Vagina (tissue), 2 donors: ENCODE data around the gene HTRA1. TPM values are rescaled to one million over a fixed set of nuclear protein-coding genes. Genes with fewer than 3 reads are reported as not detected.

Source experiments
- DNase-seq, 2 donors: peaks; one replicate each; pipeline ENCODE4 v3.0.0-alpha.2; 2017; ENCODE audit errors: extremely low spot score in 2 of 2
- H3K27ac ChIP-seq: fragments of 200-600 bp; sonication (generic); one replicate; pipeline ENCODE4 v1.5.1; 2019
- H3K27me3 ChIP-seq: fragments of 200-600 bp; sonication (generic); one replicate; pipeline ENCODE4 v1.5.1; 2019
- H3K36me3 ChIP-seq, 2 donors: fragments of 200-600 bp; sonication (generic); one replicate each; pipeline ENCODE4 v1.5.1; 2017 to 2019
- H3K4me1 ChIP-seq: fragments of 200-600 bp; sonication (generic); one replicate; pipeline ENCODE4 v1.5.1; 2019
- H3K4me3 ChIP-seq, 2 donors: fragments of 200-600 bp; sonication (generic); 1 replicate in 1 of 2; 2 replicates in 1 of 2; pipeline ENCODE4 v1.5.1; 2016 to 2019
- H3K9me3 ChIP-seq: fragments of 200-600 bp; sonication (generic); one replicate; pipeline ENCODE4 v1.5.1; 2019
- POLR2A ChIP-seq, 2 donors: fragments of 450-650 bp; IDR thresholded peaks; one replicate each; pipeline ENCODE4 v1.6.1; 2017; ENCODE audit warnings: antibody characterized with exemption in 2 of 2, mild to moderate bottlenecking in 2 of 2, moderate library complexity in 2 of 2
- POLR2AphosphoS5 ChIP-seq, 2 donors: sonication (generic); formaldehyde crosslinking; IDR thresholded peaks; one replicate each; pipeline ENCODE4 v1.9.0; 2017; ENCODE audit warnings: antibody characterized with exemption in 2 of 2, mild to moderate bottlenecking in 2 of 2, low read depth in 1 of 2; ENCODE audit not compliant: insufficient read depth in 1 of 2
- intact Hi-C: fragments of 100-400 bp; cut with DNase I; formaldehyde crosslinking; loops from one replicate; pipeline ENCODE4 v1.15.1; 2023
- total RNA-seq: library from RNA; depleted of rRNA; stranded (reverse); fragments of >200 nt; gene quantifications from one replicate; pipeline ENCODE4 v1.2.3, GENCODE V29; 2016
- TF ChIP-seq, protein P1 (sequence below), 3 experiments: fragments of 450-650 bp in 2 of 3; fragments of 200-600 bp in 1 of 3; sonication (generic) in 1 of 3; IDR thresholded peaks; one replicate each; pipeline ENCODE4 v1.5.1; 2017 to 2019; ENCODE audit warnings: antibody characterized with exemption in 3 of 3, mild to moderate bottlenecking in 2 of 3, moderate library complexity in 2 of 3

HTRA1 gene
- total RNA-seq, 1 donor from 2014 or later, result 116 TPM

DNA sequence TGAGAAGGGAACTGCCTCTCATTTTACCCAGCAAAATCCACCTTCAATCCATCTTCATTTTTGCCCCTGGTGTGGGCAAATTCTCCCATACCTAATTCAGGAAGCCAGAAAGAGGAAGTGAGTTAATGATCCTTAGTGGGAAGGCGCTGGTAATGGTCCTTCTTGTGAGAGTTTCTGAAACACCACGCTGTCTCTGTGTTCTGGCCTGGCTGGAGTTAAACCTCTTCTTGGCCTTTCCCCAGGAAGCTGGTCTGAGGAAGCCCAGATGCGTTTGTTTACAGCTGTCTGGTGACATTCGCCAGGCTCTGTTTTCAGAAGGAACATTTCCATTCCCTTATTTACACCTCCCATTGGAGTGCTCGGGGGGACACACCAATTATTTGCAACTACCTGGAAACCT is 24.3 kb downstream of the HTRA1 start:
- DNase-seq, result no peak
- intact Hi-C loops, result no loop called here
- peak overlapping the region; percentile 12 for H3K27ac ChIP-seq
- no peaks in the 10 kb centered on the region for H3K36me3 ChIP-seq
- H3K27me3 ChIP-seq, result no peaks in the 10 kb centered on the region
- H3K9me3 ChIP-seq, result no peaks in the 10 kb centered on the region
- TF ChIP-seq, protein P1, sequence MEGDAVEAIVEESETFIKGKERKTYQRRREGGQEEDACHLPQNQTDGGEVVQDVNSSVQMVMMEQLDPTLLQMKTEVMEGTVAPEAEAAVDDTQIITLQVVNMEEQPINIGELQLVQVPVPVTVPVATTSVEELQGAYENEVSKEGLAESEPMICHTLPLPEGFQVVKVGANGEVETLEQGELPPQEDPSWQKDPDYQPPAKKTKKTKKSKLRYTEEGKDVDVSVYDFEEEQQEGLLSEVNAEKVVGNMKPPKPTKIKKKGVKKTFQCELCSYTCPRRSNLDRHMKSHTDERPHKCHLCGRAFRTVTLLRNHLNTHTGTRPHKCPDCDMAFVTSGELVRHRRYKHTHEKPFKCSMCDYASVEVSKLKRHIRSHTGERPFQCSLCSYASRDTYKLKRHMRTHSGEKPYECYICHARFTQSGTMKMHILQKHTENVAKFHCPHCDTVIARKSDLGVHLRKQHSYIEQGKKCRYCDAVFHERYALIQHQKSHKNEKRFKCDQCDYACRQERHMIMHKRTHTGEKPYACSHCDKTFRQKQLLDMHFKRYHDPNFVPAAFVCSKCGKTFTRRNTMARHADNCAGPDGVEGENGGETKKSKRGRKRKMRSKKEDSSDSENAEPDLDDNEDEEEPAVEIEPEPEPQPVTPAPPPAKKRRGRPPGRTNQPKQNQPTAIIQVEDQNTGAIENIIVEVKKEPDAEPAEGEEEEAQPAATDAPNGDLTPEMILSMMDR (IDR thresholded peaks at IDR 0.05), result no peak
- TF ChIP-seq POLR2AphosphoS5 (IDR thresholded peaks at IDR 0.05; ENCODE audit: insufficient read depth in 1 of 2, low read depth in 1 of 2) (no peak), POLR2A (IDR thresholded peaks at IDR 0.05) (no peak)
- H3K4me3 ChIP-seq, result no peak overlapping the region
- peaks cover 37% of the 10 kb centered on the region for H3K4me1 ChIP-seq

GRCh38 chr10:122486406-122487080 is 25.2 kb downstream of the HTRA1 start:
- Histone ChIP-seq H3K4me3 (no peak overlapping the region), H3K9me3 (no peaks in the 10 kb centered on the region), H3K36me3 (no peaks in the 10 kb centered on the region), H3K27ac (peak overlapping the region; percentile 12), H3K4me1 (peaks cover 46% of the 10 kb centered on the region), H3K27me3 (no peaks in the 10 kb centered on the region)
- no peak for TF ChIP-seq POLR2AphosphoS5 (IDR thresholded peaks at IDR 0.05; ENCODE audit: insufficient read depth in 1 of 2, low read depth in 1 of 2)
- DNase-seq, result no peak
- intact Hi-C loops, result no loop called here

DNA sequence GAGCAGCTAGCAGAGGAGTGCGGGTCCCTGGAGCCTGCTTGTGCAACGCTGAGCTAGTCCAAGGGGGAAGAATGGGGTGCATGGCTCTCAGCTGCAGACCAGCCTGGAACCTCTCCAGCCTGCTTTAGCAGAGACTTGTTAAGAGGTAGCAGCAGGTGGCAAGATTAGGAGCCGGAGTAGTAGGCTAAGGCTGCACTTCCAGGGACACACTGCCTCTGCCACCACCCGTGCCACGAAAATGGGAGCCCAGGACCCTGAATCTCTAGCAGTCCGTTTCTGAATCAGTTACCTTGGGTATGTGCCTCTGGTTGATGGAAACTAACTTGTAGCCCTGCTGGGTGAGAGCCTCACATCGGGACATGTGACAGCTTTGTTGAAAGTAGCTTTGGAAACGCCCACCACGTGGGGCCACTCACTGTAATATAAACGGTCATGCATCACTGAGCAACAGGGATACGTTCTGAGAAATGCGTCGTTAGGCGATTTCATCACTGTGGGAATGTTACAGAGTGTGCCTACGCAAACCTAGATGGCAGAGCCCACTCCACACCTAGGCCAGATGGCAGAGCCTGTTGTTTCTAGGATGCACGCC is 25.9 kb downstream of the HTRA1 start:
- Histone ChIP-seq H3K36me3 (no peaks in the 10 kb centered on the region), H3K4me1 (peaks cover 53% of the 10 kb centered on the region), H3K27ac (peak overlapping the region; percentile 28), H3K27me3 (no peaks in the 10 kb centered on the region), H3K4me3 (no peak overlapping the region), H3K9me3 (no peaks in the 10 kb centered on the region)
- TF ChIP-seq, protein P1 (IDR thresholded peaks at IDR 0.05), result no peak
- TF ChIP-seq POLR2AphosphoS5 (IDR thresholded peaks at IDR 0.05; ENCODE audit: insufficient read depth in 1 of 2, low read depth in 1 of 2) (no peak), POLR2A (IDR thresholded peaks at IDR 0.05) (no peak)
- no peak for DNase-seq
- intact Hi-C loops, result no loop called here

- TF ChIP-seq POLR2AphosphoS5 (IDR thresholded peaks at IDR 0.05; ENCODE audit: insufficient read depth in 1 of 2, low read depth in 1 of 2) (no peak), POLR2A (IDR thresholded peaks at IDR 0.05) (no peak)
- TF ChIP-seq, protein P1 (IDR thresholded peaks at IDR 0.05), result no peak
- no peaks in the 10 kb centered on the region for H3K9me3 ChIP-seq
- H3K4me1 ChIP-seq, result peaks cover 66% of the 10 kb centered on the region
- H3K36me3 ChIP-seq, result no peaks in the 10 kb centered on the region
- no peak for DNase-seq
- H3K27ac ChIP-seq, result peak overlapping the region; percentile 81
- H3K4me3 ChIP-seq, result no peak overlapping the region
- no peaks in the 10 kb centered on the region for H3K27me3 ChIP-seq
- intact Hi-C loops, result loop anchor here (10.0 kb wide), 1 partner anchor 115 kb away; the partner anchor contains the start of gene PLEKHA1
Measured at GRCh38 chr10:122490268-122490667, 28.9 kb downstream of the HTRA1 start.

DNA sequence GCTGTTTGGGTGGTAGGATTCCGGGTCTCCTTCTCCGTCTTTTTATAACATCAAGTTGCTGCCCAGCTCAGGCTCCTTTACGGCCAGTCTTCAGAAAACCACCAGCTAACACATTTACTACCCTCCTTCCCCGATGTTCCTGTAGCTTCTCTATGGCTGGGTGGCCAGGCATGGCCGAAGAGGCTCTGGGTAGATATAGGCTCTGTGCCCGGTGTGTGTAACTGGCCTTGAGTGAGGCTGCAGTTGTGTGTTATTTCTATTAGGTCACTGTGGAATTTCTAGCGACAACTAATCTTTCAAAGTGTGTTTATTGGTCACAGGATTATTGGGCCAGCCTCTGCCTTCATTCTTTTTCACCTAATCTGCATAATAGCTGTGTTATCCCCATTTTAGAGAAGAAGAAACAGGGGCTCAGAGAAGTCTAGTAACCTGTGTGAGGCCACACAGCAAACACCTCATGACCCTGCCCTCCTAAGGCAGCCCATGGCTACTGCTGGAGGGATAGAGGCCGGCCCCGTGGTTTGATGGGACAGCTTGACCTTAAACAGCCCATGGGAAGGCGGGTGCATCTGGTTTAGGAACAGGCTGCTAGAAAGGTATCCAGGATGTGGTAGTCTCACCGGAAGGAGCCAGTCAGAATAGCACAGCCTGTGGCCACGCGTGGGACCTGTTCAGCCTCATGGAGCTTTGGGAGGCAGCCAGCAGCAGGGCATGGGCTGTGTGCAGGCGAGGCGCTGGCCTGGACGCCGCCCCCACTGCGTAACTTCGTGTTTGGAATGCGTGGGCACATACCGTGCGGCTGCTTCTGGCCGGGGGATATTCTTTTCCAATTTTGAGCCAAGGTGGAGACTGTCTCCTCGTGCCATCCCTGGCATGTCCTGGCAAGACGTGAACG is 29.7 kb downstream of the HTRA1 start:
- Histone ChIP-seq H3K9me3 (no peaks in the 10 kb centered on the region), H3K27me3 (no peaks in the 10 kb centered on the region), H3K36me3 (no peaks in the 10 kb centered on the region), H3K4me1 (peaks cover 66% of the 10 kb centered on the region), H3K27ac (peak overlapping the region; percentile 81), H3K4me3 (no peak overlapping the region)
- TF ChIP-seq POLR2A (IDR thresholded peaks at IDR 0.05) (no peak), POLR2AphosphoS5 (IDR thresholded peaks at IDR 0.05; ENCODE audit: insufficient read depth in 1 of 2, low read depth in 1 of 2) (peak in 1 of 2 donors; percentile 35)
- TF ChIP-seq, protein P1 (IDR thresholded peaks at IDR 0.05), result no peak
- intact Hi-C loops, result loop anchor here (10.0 kb wide), 1 partner anchor 116 kb away; the partner anchor contains the start of gene PLEKHA1
- no peak for DNase-seq
